T-cell (primary cell): ENCODE results near the gene BABAM2. TPM values are rescaled to one million over a fixed set of nuclear protein-coding genes. Genes with fewer than 3 reads are reported as not detected.
"Not testable (repeated sequence)": the region's sequence is repeated elsewhere in the genome, so short reads cannot be mapped to it uniquely, and the experiment has no call there.

Source experiments
- ATAC-seq, 4 experiments: fragments of 200-7000 bp in 3 of 4; fragments of 150-1000 bp in 1 of 4; cut with Tn5 transposase; replicated peaks in 1 of 4; 1 replicate in 3 of 4; 2 replicates in 1 of 4; pipeline ENCODE4 v1.10.0; 2021; ENCODE audit warnings: moderate library complexity in 3 of 4, mild to moderate bottlenecking in 2 of 4, moderate number of reproducible peaks in 1 of 4
- CTCF ChIA-PET, 2 donors: fragments of 300-600 bp; sonication (Branson Sonifier 250); formaldehyde crosslinking; loops; one replicate each; lab custom pipeline; 2022; ENCODE audit warnings: antibody characterized with exemption in 2 of 2; lab: Charles Lee
- POLR2A ChIA-PET, 2 donors: fragments of 300-600 bp; sonication (Branson Sonifier 250); formaldehyde crosslinking; loops; one replicate each; lab custom pipeline; 2022; ENCODE audit warnings: antibody characterized with exemption in 2 of 2; lab: Charles Lee
- DNase-seq, 35 experiments: peaks; one replicate each; pipeline versions ENCODE4 v3.0.0 to v3.0.0-alpha.2; 2013 to 2023
- H3K27ac ChIP-seq: one replicate; pipeline ENCODE4 v1.5.1; 2013; ENCODE audit warnings: low read length
- H3K27me3 ChIP-seq, 2 experiments: replicated peaks in 1 of 2; 1 replicate in 1 of 2; 2 replicates in 1 of 2; pipeline versions ENCODE4 v1.6.1 to v1.7.0; 2013; ENCODE audit warnings: low read length in 1 of 2, mixed read lengths in 1 of 2; ENCODE audit not compliant: control insufficient read depth in 2 of 2, insufficient read depth in 2 of 2; ENCODE audit errors: extremely low read depth in 1 of 2
- H3K36me3 ChIP-seq, 2 donors: 1 replicate in 1 of 2; 2 replicates in 1 of 2; pipeline versions ENCODE4 v1.6.1 to v1.7.0; 2013; ENCODE audit warnings: low read length in 1 of 2; ENCODE audit not compliant: control insufficient read depth in 2 of 2, insufficient read depth in 1 of 2; ENCODE audit errors: extremely low read depth in 1 of 2
- H3K4me1 ChIP-seq, 2 experiments: 1 replicate in 1 of 2; 2 replicates in 1 of 2; pipeline versions ENCODE4 v1.6.1 to v1.7.0; 2013; ENCODE audit warnings: low read length in 2 of 2, mixed read lengths in 1 of 2; ENCODE audit not compliant: insufficient read depth in 2 of 2, control insufficient read depth in 1 of 2; ENCODE audit errors: extremely low read depth in 1 of 2
- H3K4me3 ChIP-seq, 2 donors: 1 replicate in 1 of 2; 2 replicates in 1 of 2; pipeline versions ENCODE4 v1.5.1 to v1.7.0; 2013; ENCODE audit warnings: mild to moderate bottlenecking in 2 of 2, low read length in 1 of 2, moderate library complexity in 1 of 2; ENCODE audit not compliant: control insufficient read depth in 1 of 2; ENCODE audit errors: extremely low read depth in 1 of 2
- H3K9me3 ChIP-seq: 2 replicates; pipeline ENCODE4 v1.7.0; 2013
- H3K27ac Mint-ChIP-seq, 2 donors: one replicate each; pipeline ENCODE4 v1.8.0; 2020 to 2021; ENCODE audit warnings: mild to moderate bottlenecking in 2 of 2, mixed read lengths in 2 of 2
- H3K27me3 Mint-ChIP-seq, 2 donors: one replicate each; pipeline ENCODE4 v1.8.0; 2021 to 2022; ENCODE audit warnings: mixed read lengths in 2 of 2
- H3K36me3 Mint-ChIP-seq: one replicate; pipeline ENCODE4 v1.8.0; 2021; ENCODE audit warnings: mixed read lengths
- H3K4me1 Mint-ChIP-seq, 3 donors: one replicate each; pipeline ENCODE4 v1.8.0; 2020 to 2022; ENCODE audit warnings: mixed read lengths in 3 of 3, mild to moderate bottlenecking in 1 of 3
- H3K4me3 Mint-ChIP-seq, 3 donors: one replicate each; pipeline ENCODE4 v1.8.0; 2020 to 2022; ENCODE audit warnings: mild to moderate bottlenecking in 3 of 3, mixed read lengths in 3 of 3, moderate library complexity in 3 of 3
- H3K9me3 Mint-ChIP-seq, 3 donors: one replicate each; pipeline ENCODE4 v1.8.0; 2020 to 2022; ENCODE audit warnings: mixed read lengths in 3 of 3
- WGBS: methylation state at CpG from one replicate; pipeline ENCODE4 v1.1.5; 2013; ENCODE audit warnings: missing lambda C conversion rate; ENCODE audit not compliant: insufficient coverage; 5-methylcytosine and 5-hydroxymethylcytosine counted together
- total RNA-seq, 35 experiments: library from RNA in 6 of 35; stranded (reverse) in 6 of 35; fragments of 120-200 nt in 1 of 35; gene quantifications; one replicate each; pipeline versions ENCODE4 v1.2.1 to v1.2.4 and lab custom pipeline; 2013 to 2026

Gene BABAM2
- total RNA-seq, 5 donors from 2014 or later (not counting 1 experiment from before 2014, with no cell fraction given), result 28.4 to 45.2 (median 37.4) TPM

GRCh38 chr2:27873091-27873490, 17.4 kb upstream of the BABAM2 start:
- WGBS, result 100% methylated on average over 1 of the region's 1 CpG
- POLR2A ChIA-PET, result no interaction called here
- no peak overlapping the region for H3K4me3 Mint-ChIP-seq
- Histone ChIP-seq H3K27ac (no peak overlapping the region), H3K4me1 (no peaks in the 10 kb centered on the region), H3K27me3 (no peaks in the 10 kb centered on the region), H3K4me3 (no peak overlapping the region), H3K36me3 (no peaks in the 10 kb centered on the region), H3K9me3 (peaks cover 2% of the 10 kb centered on the region)
- peaks cover 14% of the 10 kb centered on the region for H3K36me3 Mint-ChIP-seq
- ATAC-seq (no peak), DNase-seq (no peak)
- H3K27ac Mint-ChIP-seq, result no peak overlapping the region
- H3K4me1 Mint-ChIP-seq, result no peaks in the 10 kb centered on the region
- H3K9me3 Mint-ChIP-seq, result peaks cover 0 to 4% (median 2%) of the 10 kb centered on the region in 3 donors
- no peaks in the 10 kb centered on the region for H3K27me3 Mint-ChIP-seq
- CTCF ChIA-PET, result no interaction called here

- H3K36me3 ChIP-seq, result no peaks in the 10 kb centered on the region
- POLR2A ChIA-PET, result no interaction called here
- 100% methylated on average over 1 of the region's 9 CpGs for WGBS
- DNase-seq, result no peak
- ATAC-seq, result no peak
- CTCF ChIA-PET, result interaction anchor here in 1 of 2 donors (0.6 kb wide), 1 partner anchor 737 kb away, joined by 5 read pairs; no protein-coding TSS in a partner anchor
- no peaks in the 10 kb centered on the region for H3K27me3 Mint-ChIP-seq
- no peak overlapping the region for H3K27ac ChIP-seq
- H3K36me3 Mint-ChIP-seq, result peaks cover 9% of the 10 kb centered on the region
- H3K4me1 Mint-ChIP-seq, result no peaks in the 10 kb centered on the region
- no peaks in the 10 kb centered on the region for H3K27me3 ChIP-seq
- H3K4me3 ChIP-seq, result no peak overlapping the region
- no peaks in the 10 kb centered on the region for H3K4me1 ChIP-seq
- peaks cover 0 to 4% (median 2%) of the 10 kb centered on the region in 3 donors for H3K9me3 Mint-ChIP-seq
- H3K9me3 ChIP-seq, result peaks cover 2% of the 10 kb centered on the region
- no peak overlapping the region for H3K27ac Mint-ChIP-seq
- no peak overlapping the region for H3K4me3 Mint-ChIP-seq
These were observed 15.2 kb upstream of the BABAM2 start for GRCh38 chr2:27875089-27875881.

GRCh38 chr2:27878825-27879224, 11.7 kb upstream of the BABAM2 start:
- H3K27me3 Mint-ChIP-seq, result no peaks in the 10 kb centered on the region
- Histone ChIP-seq H3K9me3 (peaks cover 2% of the 10 kb centered on the region), H3K36me3 (no peaks in the 10 kb centered on the region), H3K27me3 (no peaks in the 10 kb centered on the region), H3K4me3 (no peak overlapping the region), H3K27ac (no peak overlapping the region), H3K4me1 (no peaks in the 10 kb centered on the region)
- no peak overlapping the region for H3K27ac Mint-ChIP-seq
- ChIA-PET POLR2A (no interaction called here), CTCF (no interaction called here)
- ATAC-seq, result no peak
- 63% methylated on average over 2 of the region's 2 CpGs for WGBS
- no peak overlapping the region for H3K4me3 Mint-ChIP-seq
- peaks cover 7% of the 10 kb centered on the region for H3K36me3 Mint-ChIP-seq
- no peaks in the 10 kb centered on the region for H3K4me1 Mint-ChIP-seq
- DNase-seq, result no peak
- peaks cover 2 to 9% (median 8%) of the 10 kb centered on the region in 3 donors for H3K9me3 Mint-ChIP-seq

- ATAC-seq, result not testable (repeated sequence)
These were observed 8.5 kb upstream of the BABAM2 start for GRCh38 chr2:27881815-27882583.

GRCh38 chr2:27882584-27882922, 8.0 kb upstream of the BABAM2 start:
- H3K36me3 Mint-ChIP-seq, H3K27ac Mint-ChIP-seq, H3K4me1 Mint-ChIP-seq, H3K27ac ChIP-seq, H3K4me3 ChIP-seq, POLR2A ChIA-PET, DNase-seq, H3K27me3 Mint-ChIP-seq, H3K27me3 ChIP-seq, H3K9me3 ChIP-seq, H3K36me3 ChIP-seq, H3K9me3 Mint-ChIP-seq, H3K4me3 Mint-ChIP-seq, ATAC-seq, CTCF ChIA-PET, H3K4me1 ChIP-seq: not testable (repeated sequence)
- WGBS, result no CpG with 5 or more reads among the region's 1 CpG

More at GRCh38 chr2:27881815-27882583, 8.5 kb upstream of the BABAM2 start:
- H3K27ac ChIP-seq, H3K4me1 ChIP-seq, H3K9me3 ChIP-seq, H3K9me3 Mint-ChIP-seq, H3K27ac Mint-ChIP-seq, H3K36me3 Mint-ChIP-seq, H3K27me3 Mint-ChIP-seq, H3K4me3 Mint-ChIP-seq, H3K4me3 ChIP-seq, H3K27me3 ChIP-seq, H3K36me3 ChIP-seq, POLR2A ChIA-PET, H3K4me1 Mint-ChIP-seq, DNase-seq, CTCF ChIA-PET: not testable (repeated sequence)
- 83% methylated on average over 1 of the region's 4 CpGs for WGBS

- Mint-ChIP-seq H3K27me3 (no peaks in the 10 kb centered on the region), H3K9me3 (peaks cover 0 to 9% (median 4%) of the 10 kb centered on the region in 3 donors), H3K36me3 (peaks cover 2% of the 10 kb centered on the region), H3K27ac (no peak overlapping the region), H3K4me1 (peaks cover 2 to 13% (median 10%) of the 10 kb centered on the region in 3 donors), H3K4me3 (no peak overlapping the region)
- peaks cover under 1 to 3% of the 10 kb centered on the region in 2 experiments for H3K4me1 ChIP-seq
- H3K36me3 ChIP-seq, result no peaks in the 10 kb centered on the region
- no peaks in the 10 kb centered on the region for H3K27me3 ChIP-seq
- POLR2A ChIA-PET, result interaction anchor here (0.7 kb wide), 3 partner anchors 28 to 361 kb away, joined by 3 to 5 read pairs (median 4); no protein-coding TSS in a partner anchor
- CTCF ChIA-PET, result interaction anchor here in 1 of 2 donors (0.6 kb wide), 1 partner anchor 30 kb away, joined by 4 read pairs; no protein-coding TSS in a partner anchor
- no CpG with 5 or more reads among the region's 2 CpGs for WGBS
- H3K9me3 ChIP-seq, result no peaks in the 10 kb centered on the region
- no peak for DNase-seq
- no peak overlapping the region for H3K27ac ChIP-seq
- ATAC-seq, result no peak
- H3K4me3 ChIP-seq, result no peak overlapping the region
These were observed 5.9 kb upstream of the BABAM2 start for GRCh38 chr2:27884601-27885000.
